ENCODE measurements around the gene WDR91. TPM values are rescaled to one million over a fixed set of nuclear protein-coding genes. Genes with fewer than 3 reads are reported as not detected.

Gene WDR91
- total RNA-seq, 2 experiments from 2014 or later, result 12.9 to 13.1 TPM

- H3K27me3 Mint-ChIP-seq, result no peaks in the 10 kb centered on the region
- POLR2A ChIA-PET, result interaction anchor here (1.7 kb wide), 1 partner anchor 11 kb away, joined by 4 read pairs; the partner anchor contains the start of gene CYREN
- H3K36me3 Mint-ChIP-seq (ENCODE audit: low read depth), result peaks cover 50% of the 10 kb centered on the region
- no peak overlapping the region for H3K4me3 Mint-ChIP-seq
- CTCF ChIA-PET, result no interaction called here
- no peaks in the 10 kb centered on the region for H3K4me1 Mint-ChIP-seq (ENCODE audit: low read depth)
- peaks cover 20% of the 10 kb centered on the region for H3K9me3 Mint-ChIP-seq
- ATAC-seq (no peak), DNase-seq (no peak)
- H3K27ac Mint-ChIP-seq, result no peak overlapping the region
- intact Hi-C loops (cut with micrococcal nuclease), result no loop called here
- TF ChIP-seq, protein P1, sequence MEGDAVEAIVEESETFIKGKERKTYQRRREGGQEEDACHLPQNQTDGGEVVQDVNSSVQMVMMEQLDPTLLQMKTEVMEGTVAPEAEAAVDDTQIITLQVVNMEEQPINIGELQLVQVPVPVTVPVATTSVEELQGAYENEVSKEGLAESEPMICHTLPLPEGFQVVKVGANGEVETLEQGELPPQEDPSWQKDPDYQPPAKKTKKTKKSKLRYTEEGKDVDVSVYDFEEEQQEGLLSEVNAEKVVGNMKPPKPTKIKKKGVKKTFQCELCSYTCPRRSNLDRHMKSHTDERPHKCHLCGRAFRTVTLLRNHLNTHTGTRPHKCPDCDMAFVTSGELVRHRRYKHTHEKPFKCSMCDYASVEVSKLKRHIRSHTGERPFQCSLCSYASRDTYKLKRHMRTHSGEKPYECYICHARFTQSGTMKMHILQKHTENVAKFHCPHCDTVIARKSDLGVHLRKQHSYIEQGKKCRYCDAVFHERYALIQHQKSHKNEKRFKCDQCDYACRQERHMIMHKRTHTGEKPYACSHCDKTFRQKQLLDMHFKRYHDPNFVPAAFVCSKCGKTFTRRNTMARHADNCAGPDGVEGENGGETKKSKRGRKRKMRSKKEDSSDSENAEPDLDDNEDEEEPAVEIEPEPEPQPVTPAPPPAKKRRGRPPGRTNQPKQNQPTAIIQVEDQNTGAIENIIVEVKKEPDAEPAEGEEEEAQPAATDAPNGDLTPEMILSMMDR (IDR thresholded peaks at IDR 0.05), result no peak
Measured at GRCh38 chr7:135181261-135181928, 29.9 kb downstream of the WDR91 start.

DNA sequence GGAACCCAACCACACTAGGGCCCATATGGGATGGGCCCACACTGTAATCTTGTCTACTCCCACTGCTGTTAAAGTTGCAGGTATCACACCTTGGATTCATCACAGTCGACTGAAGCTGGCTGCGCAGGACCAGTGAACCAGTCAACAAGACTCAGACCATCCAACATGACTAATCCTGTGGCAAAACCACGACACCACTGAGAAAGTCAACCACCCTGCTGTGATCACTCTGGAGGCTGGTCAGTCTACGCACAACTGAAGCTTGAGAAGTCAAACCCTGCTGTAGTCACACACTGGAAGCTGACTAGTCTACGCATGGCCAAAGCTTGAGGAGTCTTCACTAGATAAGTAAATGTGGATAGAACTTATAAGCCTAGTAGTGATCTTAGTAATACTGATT, 31.2 kb downstream of the WDR91 start:
- TF ChIP-seq, protein P1 (IDR thresholded peaks at IDR 0.05), result no peak
- POLR2A ChIA-PET, result no interaction called here
- Mint-ChIP-seq H3K4me1 (ENCODE audit: low read depth) (no peaks in the 10 kb centered on the region), H3K36me3 (ENCODE audit: low read depth) (peaks cover 42% of the 10 kb centered on the region), H3K27me3 (no peaks in the 10 kb centered on the region), H3K9me3 (peaks cover 20% of the 10 kb centered on the region), H3K4me3 (no peak overlapping the region), H3K27ac (no peak overlapping the region)
- intact Hi-C loops (cut with micrococcal nuclease), result no loop called here
- no peak for ATAC-seq
- no peak for DNase-seq
- CTCF ChIA-PET, result interaction anchor here (1.2 to 2.2 kb wide), 2 partner anchors 9 to 18 kb away, joined by 3 to 6 read pairs; partner anchors contain the start of gene CYREN

DNA sequence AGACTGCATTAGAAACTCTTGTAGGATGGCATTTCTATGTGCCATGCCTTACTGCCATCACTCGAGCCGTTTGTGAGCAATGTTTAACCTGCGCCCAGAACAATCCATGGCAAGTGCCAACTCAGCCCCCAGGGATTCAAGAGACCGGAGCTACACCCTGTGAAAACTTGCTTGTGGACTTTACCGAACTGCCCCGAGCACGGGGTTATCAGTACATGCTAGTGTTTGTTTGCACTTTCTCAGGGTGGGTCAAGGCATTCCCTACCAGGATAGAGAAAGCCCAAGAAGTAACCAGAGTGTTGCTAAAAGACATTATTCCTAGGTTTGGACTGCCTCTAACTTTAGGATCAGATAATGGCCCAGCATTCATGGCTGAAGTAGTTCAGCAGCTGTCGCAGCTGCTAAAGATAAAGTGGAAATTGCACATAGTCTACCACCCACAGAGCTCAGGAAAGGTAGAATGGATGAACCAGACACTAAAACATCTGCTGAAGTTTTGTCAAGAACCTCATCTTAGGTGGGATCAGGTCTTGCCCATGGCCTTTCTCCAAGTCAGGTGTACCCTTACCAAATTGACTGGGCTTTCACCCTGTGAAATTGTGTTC, 31.9 kb downstream of the WDR91 start:
- intact Hi-C loops (cut with micrococcal nuclease), result no loop called here
- TF ChIP-seq, protein P1 (IDR thresholded peaks at IDR 0.05), result no peak
- H3K36me3 Mint-ChIP-seq (ENCODE audit: low read depth), result peaks cover 40% of the 10 kb centered on the region
- DNase-seq, result no peak
- no peak for ATAC-seq
- ChIA-PET POLR2A (interaction anchor here (1.1 to 1.9 kb wide), 2 partner anchors 9 to 10 kb away, joined by 3 to 5 read pairs; partner anchors contain the start of gene CYREN), CTCF (interaction anchor here (1.2 to 2.2 kb wide), 2 partner anchors 9 to 19 kb away, joined by 3 to 6 read pairs; partner anchors contain the start of gene CYREN)
- peaks cover 20% of the 10 kb centered on the region for H3K9me3 Mint-ChIP-seq
- no peaks in the 10 kb centered on the region for H3K4me1 Mint-ChIP-seq (ENCODE audit: low read depth)
- no peak overlapping the region for H3K27ac Mint-ChIP-seq
- H3K4me3 Mint-ChIP-seq, result no peak overlapping the region
- no peaks in the 10 kb centered on the region for H3K27me3 Mint-ChIP-seq

DNA sequence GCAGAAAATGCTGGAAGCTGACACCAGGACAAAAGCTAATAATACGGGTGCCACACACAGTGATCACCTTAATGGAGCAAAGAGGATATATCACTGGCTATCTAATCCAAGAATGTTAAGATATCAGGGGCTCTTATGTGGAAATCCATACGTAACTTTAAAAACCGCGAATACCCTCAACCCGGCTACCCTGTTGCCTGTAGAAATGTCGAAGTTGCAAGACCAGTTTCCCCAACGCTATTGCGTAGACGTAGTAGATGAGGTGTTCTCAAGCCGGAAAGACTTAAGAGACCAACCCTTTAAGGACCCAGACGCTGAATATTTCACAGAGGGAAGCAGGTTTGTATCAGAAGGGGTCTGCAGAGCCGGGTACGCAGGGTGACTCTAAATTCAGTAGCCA, 33.0 kb downstream of the WDR91 start:
- H3K9me3 Mint-ChIP-seq, result peaks cover 20% of the 10 kb centered on the region
- no peak for ATAC-seq
- peaks cover 29% of the 10 kb centered on the region for H3K36me3 Mint-ChIP-seq (ENCODE audit: low read depth)
- H3K4me1 Mint-ChIP-seq (ENCODE audit: low read depth), result no peaks in the 10 kb centered on the region
- CTCF ChIA-PET, result interaction anchor here (1.0 to 2.2 kb wide), 3 partner anchors 8 to 12 kb away, joined by 3 to 6 read pairs (median 3); partner anchors contain the start of gene CYREN
- POLR2A ChIA-PET, result interaction anchor here (1.1 to 1.9 kb wide), 2 partner anchors 8 to 9 kb away, joined by 3 to 5 read pairs; partner anchors contain the start of gene CYREN
- TF ChIP-seq, protein P1 (IDR thresholded peaks at IDR 0.05), result no peak
- no peak overlapping the region for H3K27ac Mint-ChIP-seq
- H3K27me3 Mint-ChIP-seq, result no peaks in the 10 kb centered on the region
- intact Hi-C loops (cut with micrococcal nuclease), result no loop called here
- H3K4me3 Mint-ChIP-seq, result no peak overlapping the region
- no peak for DNase-seq

All from activated CD8-positive, alpha-beta T cell treated with anti-CD3 and anti-CD28 coated beads for 36 hours (primary cell).